NCI-H1417 treated with DMSO at 0.1 percent for 48 hours (cell line): ENCODE measurements around the gene ALDH3B2.
"Not testable (repeated sequence)": the region's sequence is repeated elsewhere in the genome, so short reads cannot be mapped to it uniquely, and the experiment has no call there.

Source experiments
- DNase-seq: peaks from one replicate; lab custom pipeline; 2025; lab: John Stamatoyannopoulos, UW

ALDH3B2 gene, protein sequence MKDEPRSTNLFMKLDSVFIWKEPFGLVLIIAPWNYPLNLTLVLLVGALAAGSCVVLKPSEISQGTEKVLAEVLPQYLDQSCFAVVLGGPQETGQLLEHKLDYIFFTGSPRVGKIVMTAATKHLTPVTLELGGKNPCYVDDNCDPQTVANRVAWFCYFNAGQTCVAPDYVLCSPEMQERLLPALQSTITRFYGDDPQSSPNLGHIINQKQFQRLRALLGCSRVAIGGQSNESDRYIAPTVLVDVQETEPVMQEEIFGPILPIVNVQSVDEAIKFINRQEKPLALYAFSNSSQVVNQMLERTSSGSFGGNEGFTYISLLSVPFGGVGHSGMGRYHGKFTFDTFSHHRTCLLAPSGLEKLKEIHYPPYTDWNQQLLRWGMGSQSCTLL

GRCh38 chr11:67674442-67674871 is at the start of gene ALDH3B2:
Gene ALDH3B2, minus strand, starts transcription at chr11:67674623. Its CDS starts 7,688 bp downstream, at chr11:67666935.
- no peak for DNase-seq

DNA sequence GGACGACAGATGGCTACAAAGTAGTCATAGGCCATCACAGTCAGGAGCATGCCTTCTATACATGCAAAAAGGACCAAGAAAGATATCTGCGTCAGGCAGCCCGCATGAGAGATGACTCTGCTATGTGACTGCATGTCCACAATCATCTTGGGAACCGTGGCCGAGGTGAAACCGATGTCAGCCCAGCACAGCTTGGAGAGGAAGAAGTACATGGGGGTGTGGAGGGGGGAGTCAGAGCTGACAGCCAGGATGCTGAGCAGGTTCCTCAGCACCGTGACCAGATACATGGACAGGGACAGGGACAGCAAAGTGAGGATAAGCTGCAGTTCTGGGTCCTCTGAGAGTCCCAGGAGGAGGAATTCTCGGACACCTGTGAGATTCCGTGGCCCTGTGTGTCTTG is 48.6 kb upstream of the ALDH3B2 start:
- DNase-seq = not testable (repeated sequence)

- not testable (repeated sequence) for DNase-seq
These were observed 41.8 kb upstream of the ALDH3B2 start for GRCh38 chr11:67716226-67716625.

DNA sequence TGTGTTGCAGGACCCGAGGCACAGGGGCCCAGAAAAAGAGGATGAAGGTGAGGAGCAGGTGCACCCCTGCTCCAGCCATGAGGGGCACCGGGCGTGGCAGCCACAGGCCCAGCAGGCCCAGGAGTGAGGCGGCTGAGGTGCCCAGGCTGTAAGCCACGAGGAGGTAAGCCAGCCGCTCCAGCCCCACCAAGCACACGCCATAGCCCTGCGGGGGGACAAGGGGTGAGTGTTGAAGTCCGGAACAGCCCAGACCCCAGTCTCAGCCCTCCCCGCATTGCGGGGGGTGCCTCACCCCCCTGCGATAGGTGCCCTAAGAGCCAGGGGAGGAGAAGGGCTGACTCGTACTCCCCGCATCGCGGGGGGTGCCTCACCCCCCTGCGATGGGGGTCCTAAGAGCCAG is 41.4 kb upstream of the ALDH3B2 start:
- not testable (repeated sequence) for DNase-seq

- DNase-seq = not testable (repeated sequence)
These were observed 39.6 kb upstream of the ALDH3B2 start for GRCh38 chr11:67713892-67714509.

DNA sequence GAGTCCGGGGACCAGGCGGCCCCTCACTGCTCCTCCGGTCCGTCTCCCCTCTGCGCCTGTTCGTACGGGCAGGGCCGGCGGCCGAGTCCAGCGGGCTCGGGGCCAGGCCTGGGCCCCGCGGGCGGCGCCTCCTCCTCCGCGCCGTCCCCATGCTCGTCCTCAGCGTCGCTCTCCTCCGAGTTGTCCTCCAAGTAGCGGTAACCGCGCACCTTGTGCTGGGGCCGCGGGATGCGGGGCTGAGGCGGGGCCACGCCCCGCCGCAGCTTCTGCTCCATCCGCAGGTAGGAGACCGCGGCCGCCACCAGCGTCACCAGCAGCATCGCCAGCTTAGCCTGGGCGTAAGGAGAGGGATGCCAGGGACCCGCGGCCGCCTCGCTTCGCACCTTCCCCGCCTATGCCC is 37.3 kb upstream of the ALDH3B2 start:
- DNase-seq = not testable (repeated sequence)

- DNase-seq = not testable (repeated sequence)
These were observed 36.8 kb upstream of the ALDH3B2 start for GRCh38 chr11:67711212-67711611.

- not testable (repeated sequence) for DNase-seq
These were observed 35.4 kb upstream of the ALDH3B2 start for GRCh38 chr11:67709806-67710205.

GRCh38 chr11:67705264-67705663 is 30.8 kb upstream of the ALDH3B2 start:
- no peak for DNase-seq

- no peak for DNase-seq
These were observed 30.1 kb upstream of the ALDH3B2 start for GRCh38 chr11:67704524-67704923.

DNA sequence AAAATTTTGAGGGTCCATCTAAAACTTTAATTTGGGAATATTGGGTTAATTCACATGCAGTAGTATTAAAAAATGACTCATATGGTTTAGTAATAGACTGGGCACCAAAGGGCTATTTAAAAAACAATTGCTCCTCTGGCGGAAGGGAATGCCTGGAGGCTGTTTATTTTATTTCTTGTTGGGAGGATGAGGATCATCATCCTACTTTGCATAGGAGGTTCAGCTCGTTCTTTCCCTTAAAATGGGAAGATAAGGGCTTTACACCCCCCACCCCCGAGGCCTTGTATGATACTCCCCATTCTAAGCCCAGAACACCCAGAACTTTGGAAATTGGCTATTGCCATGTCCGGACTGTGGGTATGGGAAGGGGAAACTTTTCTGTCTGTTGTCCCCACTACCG is 29.3 kb upstream of the ALDH3B2 start:
- not testable (repeated sequence) for DNase-seq

DNA sequence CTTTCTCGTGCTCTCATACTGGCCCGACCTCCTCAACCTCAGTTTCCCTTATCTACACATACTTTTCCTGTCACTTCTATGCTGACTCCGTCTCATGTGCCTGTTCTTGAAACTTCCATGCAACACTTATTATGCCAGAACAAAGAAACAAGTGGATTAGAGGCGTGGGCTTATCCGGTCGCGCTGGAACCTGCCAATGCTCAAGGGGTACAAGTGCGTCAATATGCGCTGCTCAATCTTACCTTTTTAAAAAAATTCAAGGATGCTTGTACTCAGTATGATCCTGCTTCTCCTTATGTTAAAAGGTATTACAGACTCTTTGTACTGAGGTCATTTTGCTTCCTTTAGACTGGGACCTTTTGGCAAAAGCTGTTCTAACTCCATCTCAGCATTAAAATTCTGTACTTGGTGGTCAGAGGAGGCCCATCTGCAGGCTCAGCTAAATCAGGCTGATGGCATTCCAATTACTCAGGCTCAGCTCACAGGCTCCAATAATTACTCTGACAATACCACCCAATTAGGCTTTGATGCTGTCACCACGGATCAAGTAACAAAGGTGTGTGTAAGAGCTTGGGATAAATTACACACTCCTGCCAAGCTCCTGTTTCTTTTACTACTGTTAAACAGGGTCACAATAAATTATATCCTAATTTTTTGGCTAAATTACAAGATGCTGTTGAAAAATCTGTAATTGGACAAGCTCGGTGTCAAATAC is 26.3 kb upstream of the ALDH3B2 start:
- DNase-seq = peak; percentile 41

GRCh38 chr11:67700141-67700540 is 25.7 kb upstream of the ALDH3B2 start:
- no peak for DNase-seq

DNA sequence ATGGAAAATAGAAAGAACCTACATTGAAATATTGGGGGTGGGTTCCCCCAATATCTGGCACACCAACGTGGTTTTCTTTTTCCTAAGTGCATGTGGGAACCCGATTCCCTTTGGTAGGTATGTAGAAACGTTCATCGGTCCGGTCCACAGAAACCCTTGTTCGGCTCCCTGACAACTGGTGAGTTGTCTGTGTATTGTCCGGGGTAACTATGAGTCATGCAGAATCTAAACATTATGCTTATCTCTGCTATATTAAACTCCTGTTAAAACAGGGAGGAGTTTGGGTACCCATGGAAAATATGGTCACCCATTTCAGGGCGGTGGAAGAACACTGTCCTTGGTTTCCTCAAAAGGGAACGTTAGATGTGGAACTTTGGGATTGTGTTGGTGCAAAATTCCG is 25.1 kb upstream of the ALDH3B2 start:
- DNase-seq = no peak

- DNase-seq = no peak
These were observed 23.8 kb upstream of the ALDH3B2 start for GRCh38 chr11:67698247-67698646.

- no peak for DNase-seq
These were observed 23.4 kb upstream of the ALDH3B2 start for GRCh38 chr11:67697846-67698245.

DNA sequence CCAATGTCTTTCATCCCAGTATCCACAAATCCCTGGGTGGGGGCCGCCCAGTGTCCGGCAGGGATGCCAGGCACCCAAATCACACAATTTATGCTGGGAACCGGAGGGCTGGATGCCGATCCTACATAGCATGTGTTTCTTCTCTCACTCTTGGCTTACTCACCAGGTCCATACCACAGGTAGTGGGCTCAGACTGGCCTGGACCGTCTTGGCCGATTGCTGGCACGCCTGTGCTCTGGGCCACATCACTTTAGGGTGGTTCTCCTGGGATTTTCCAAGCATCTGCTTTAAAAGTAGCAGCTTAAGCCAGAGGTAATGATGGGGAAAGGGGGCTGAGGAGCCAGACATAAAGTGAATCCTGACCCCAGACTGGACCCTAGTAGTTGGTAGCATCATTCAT is 22.6 kb upstream of the ALDH3B2 start:
- DNase-seq = no peak

GRCh38 chr11:67695606-67696005 is 21.2 kb upstream of the ALDH3B2 start:
- DNase-seq = no peak

GRCh38 chr11:67694875-67695555 is 20.6 kb upstream of the ALDH3B2 start:
- DNase-seq = no peak

- DNase-seq = no peak
These were observed 16.7 kb upstream of the ALDH3B2 start for GRCh38 chr11:67691149-67691548.

GRCh38 chr11:67689178-67689577 is 14.8 kb upstream of the ALDH3B2 start:
- no peak for DNase-seq

DNA sequence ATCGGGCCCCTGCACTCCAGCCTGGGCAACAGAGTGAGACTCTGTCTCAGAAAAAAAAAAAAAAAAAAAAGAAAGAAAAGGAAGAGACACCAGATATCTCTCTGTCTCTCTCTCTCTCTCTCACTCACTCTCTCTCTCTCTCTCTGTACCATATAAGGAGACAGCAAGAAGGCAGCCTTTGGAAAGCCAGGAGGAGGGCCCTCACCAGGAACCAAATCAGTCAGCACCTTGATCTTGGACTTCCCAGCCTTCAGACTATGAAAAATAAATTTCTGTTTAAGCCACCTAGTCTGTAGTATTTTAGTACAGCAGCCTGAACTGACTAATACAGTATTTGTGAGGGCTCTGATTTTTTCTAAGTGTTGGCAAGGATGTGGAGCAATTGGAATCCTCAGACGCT is 13.6 kb upstream of the ALDH3B2 start:
- no peak for DNase-seq
